Activated naive CD8-positive, alpha-beta T cell treated with anti-CD3 and anti-CD28 coated beads for 36 hours (primary cell): ENCODE measurements around the gene TRAPPC10. TPM values are rescaled to one million over a fixed set of nuclear protein-coding genes. Genes with fewer than 3 reads are reported as not detected.

Source experiments
- DNase-seq: peaks from one replicate; pipeline ENCODE4 v3.0.0; 2021
- H3K27ac Mint-ChIP-seq: one replicate; pipeline ENCODE4 v1.8.0; 2022; ENCODE audit warnings: mild to moderate bottlenecking, moderate library complexity, mixed read lengths
- H3K27me3 Mint-ChIP-seq: one replicate; pipeline ENCODE4 v1.8.0; 2022; ENCODE audit warnings: mild to moderate bottlenecking, mixed read lengths
- H3K36me3 Mint-ChIP-seq: one replicate; pipeline ENCODE4 v1.8.0; 2021; ENCODE audit warnings: mild to moderate bottlenecking, mixed read lengths
- H3K4me1 Mint-ChIP-seq: one replicate; pipeline ENCODE4 v1.8.0; 2021; ENCODE audit warnings: mixed read lengths
- H3K4me3 Mint-ChIP-seq: one replicate; pipeline ENCODE4 v1.8.0; 2022; ENCODE audit warnings: mild to moderate bottlenecking, moderate library complexity, mixed read lengths
- H3K9me3 Mint-ChIP-seq: one replicate; pipeline ENCODE4 v1.8.0; 2022; ENCODE audit warnings: mixed read lengths
- total RNA-seq, 2 experiments: library from RNA; stranded (reverse); gene quantifications; one replicate each; pipeline ENCODE4 v1.2.3, GENCODE V29; 2021

TRAPPC10 gene
- total RNA-seq, 2 experiments from 2014 or later, result 42.4 to 44.4 TPM

DNA sequence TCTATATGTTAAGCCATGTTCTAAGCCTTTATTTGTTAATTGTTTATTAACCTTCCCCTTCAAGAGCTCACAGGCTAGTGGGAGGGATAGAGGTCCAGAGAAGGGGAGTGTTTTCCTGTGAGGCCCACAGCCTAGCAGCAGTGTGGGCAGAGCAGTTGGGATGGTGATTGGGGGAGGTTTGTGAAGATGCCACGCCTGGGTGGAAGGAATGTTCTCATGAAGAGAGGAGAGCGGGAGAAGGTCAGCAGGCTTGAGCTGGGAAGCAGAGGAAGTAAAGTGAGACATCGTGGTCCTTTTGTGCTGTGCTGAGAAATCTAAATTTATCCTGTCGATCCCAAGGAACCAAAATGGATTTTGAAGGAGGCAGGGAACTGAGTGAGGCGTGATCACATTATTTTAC, 42.6 kb downstream of the TRAPPC10 start:
- Mint-ChIP-seq H3K4me3 (no peak overlapping the region), H3K36me3 (peaks cover 29% of the 10 kb centered on the region), H3K27me3 (no peaks in the 10 kb centered on the region), H3K4me1 (peaks cover 21% of the 10 kb centered on the region), H3K27ac (peak overlapping the region; percentile 16), H3K9me3 (no peaks in the 10 kb centered on the region)
- no peak for DNase-seq

DNA sequence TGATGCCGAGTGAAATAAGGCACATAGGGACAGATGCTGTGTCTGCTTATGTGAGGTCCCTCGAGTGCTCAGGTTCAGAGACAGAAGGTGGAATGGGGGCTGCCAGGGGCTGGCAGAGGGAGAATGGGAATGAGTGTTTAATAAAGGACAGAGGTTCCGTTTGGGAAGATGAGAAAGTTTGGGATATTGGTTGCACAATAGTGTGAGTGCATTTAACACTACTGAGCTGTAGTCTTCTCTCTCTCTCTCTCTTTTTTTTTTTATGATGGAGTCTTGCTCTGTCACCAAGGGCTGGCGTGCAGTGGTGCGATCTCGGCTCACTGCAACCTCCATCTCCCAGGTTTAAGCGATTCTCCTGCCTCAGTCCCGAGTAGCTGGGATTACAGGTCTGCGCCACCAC, 44.9 kb downstream of the TRAPPC10 start:
- H3K9me3 Mint-ChIP-seq, result no peaks in the 10 kb centered on the region
- DNase-seq, result no peak
- no peak overlapping the region for H3K27ac Mint-ChIP-seq
- no peaks in the 10 kb centered on the region for H3K27me3 Mint-ChIP-seq
- peaks cover 18% of the 10 kb centered on the region for H3K4me1 Mint-ChIP-seq
- H3K36me3 Mint-ChIP-seq, result peaks cover 28% of the 10 kb centered on the region
- no peak overlapping the region for H3K4me3 Mint-ChIP-seq

DNA sequence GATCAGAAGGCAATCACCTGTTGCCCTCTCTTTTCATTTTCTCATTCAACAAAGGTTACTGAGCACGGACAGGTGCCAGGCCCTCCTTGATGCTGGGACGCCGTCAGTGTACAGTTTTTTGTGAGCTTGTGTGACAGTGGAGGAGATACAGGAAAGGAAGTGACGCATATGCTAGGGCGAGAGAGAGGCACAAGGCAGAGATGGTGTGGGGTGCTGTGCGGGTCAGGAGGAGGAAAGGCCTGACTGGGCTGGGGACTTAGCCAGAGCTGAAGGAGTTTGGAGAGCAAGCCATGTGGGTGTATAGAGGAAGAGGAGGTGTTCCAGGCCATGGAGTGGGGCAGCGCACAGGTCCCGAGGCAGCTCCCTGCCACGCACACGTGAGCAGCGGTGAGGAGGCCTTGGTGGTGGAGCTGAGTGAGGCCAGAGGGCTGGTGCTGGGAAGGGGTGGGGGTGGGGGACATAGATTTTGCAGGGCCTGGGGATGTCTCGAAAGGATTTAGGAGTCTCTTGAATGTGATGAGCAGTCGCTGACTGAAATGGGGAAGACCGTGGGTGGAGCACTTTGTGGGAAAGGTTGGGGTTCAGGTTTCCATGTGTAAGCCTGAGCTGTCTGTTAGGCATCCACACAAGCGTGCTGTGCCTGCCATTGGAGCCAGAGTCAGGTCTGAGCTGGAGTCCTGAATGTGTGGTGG, 46.0 kb downstream of the TRAPPC10 start:
- Mint-ChIP-seq H3K4me1 (peaks cover 20% of the 10 kb centered on the region), H3K27ac (peak overlapping the region; percentile 69), H3K27me3 (no peaks in the 10 kb centered on the region), H3K36me3 (peaks cover 29% of the 10 kb centered on the region), H3K4me3 (peak overlapping the region; percentile 11), H3K9me3 (no peaks in the 10 kb centered on the region)
- peak; percentile 21 for DNase-seq

DNA sequence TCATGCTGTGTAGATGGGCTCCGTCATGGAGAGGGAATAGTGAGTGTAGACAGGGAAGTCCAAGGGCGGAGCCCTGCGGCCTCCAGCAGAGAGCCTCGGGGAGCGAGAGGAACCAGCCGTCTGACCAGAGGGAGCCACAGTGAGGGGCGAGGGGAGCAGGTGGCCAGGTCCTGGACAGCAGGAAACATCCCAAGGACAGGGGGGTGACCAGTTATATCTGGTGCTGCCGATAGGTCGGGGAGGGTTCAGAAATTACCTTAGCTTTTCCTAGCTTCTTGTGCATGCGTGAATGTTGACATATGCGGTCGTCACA, 46.5 kb downstream of the TRAPPC10 start:
- no peaks in the 10 kb centered on the region for H3K27me3 Mint-ChIP-seq
- H3K9me3 Mint-ChIP-seq, result no peaks in the 10 kb centered on the region
- no peak for DNase-seq
- H3K4me1 Mint-ChIP-seq, result peaks cover 25% of the 10 kb centered on the region
- H3K4me3 Mint-ChIP-seq, result no peak overlapping the region
- H3K36me3 Mint-ChIP-seq, result peaks cover 33% of the 10 kb centered on the region
- peak overlapping the region; percentile 69 for H3K27ac Mint-ChIP-seq

DNA sequence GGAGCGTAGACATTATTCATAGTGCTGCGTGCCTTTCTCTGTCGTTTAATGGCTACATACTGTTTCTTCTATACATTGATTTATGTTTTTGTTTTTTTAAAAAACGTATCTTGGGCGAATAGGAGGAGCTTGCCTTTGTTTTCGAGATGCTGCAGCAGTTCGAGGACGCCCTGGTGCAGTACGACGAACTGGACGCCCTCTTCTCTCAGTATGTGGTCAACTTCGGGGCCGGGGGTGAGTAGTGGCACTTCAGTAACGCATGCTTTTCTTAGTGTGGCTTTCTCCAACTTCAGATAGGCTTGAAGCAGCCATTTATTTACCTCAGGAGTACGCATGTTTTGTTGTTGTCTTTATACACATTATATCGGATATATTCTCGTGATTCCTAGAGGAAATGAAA, 46.9 kb downstream of the TRAPPC10 start:
- Mint-ChIP-seq H3K4me1 (peaks cover 26% of the 10 kb centered on the region), H3K9me3 (no peaks in the 10 kb centered on the region), H3K36me3 (peaks cover 33% of the 10 kb centered on the region), H3K27me3 (no peaks in the 10 kb centered on the region), H3K27ac (no peak overlapping the region), H3K4me3 (no peak overlapping the region)
- no peak for DNase-seq

DNA sequence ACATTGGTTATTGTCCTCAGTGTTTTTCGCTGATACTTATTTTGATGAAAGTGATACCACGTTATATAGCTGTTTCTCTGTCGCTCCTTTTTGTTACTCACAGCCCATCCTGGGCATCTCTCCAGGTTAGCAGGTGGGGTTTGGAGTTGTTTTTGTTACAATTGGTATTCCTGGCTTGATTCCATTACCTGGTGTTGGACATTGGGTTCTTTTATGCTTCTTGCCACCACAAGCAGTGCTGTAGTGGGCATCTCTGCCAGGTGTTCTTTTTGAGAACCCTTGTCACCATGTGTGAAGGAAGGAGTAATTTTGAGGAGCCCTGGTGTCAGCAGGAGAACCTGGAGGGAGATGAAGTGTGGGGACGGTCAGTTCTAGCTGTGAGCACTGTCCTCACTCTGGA, 47.6 kb downstream of the TRAPPC10 start:
- no peak overlapping the region for H3K4me3 Mint-ChIP-seq
- peak overlapping the region; percentile 38 for H3K27ac Mint-ChIP-seq
- H3K36me3 Mint-ChIP-seq, result peaks cover 33% of the 10 kb centered on the region
- no peaks in the 10 kb centered on the region for H3K27me3 Mint-ChIP-seq
- no peak for DNase-seq
- peaks cover 30% of the 10 kb centered on the region for H3K4me1 Mint-ChIP-seq
- H3K9me3 Mint-ChIP-seq, result no peaks in the 10 kb centered on the region

DNA sequence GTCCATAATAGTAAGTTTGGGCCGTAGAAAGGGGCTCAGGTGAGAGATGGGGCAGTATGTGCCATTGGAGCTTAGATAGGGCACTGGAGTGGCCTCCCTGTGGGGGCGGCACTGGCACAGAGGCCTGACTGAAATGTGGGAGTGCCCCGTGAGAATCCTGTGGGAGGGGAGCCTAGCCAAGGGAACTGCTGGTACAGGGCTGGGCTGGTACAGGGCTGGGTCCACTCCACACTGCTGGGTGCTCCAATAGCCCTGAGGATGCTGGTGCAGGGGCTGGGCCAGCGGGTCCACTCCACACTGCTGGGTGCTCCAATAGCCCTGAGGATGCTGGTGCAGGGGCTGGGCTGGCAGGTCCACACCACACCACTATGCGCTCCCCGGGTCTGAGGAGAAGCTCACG, 50.3 kb downstream of the TRAPPC10 start:
- Mint-ChIP-seq H3K27ac (no peak overlapping the region), H3K36me3 (peaks cover 37% of the 10 kb centered on the region), H3K4me1 (peaks cover 48% of the 10 kb centered on the region), H3K4me3 (no peak overlapping the region), H3K27me3 (no peaks in the 10 kb centered on the region), H3K9me3 (no peaks in the 10 kb centered on the region)
- DNase-seq, result no peak

DNA sequence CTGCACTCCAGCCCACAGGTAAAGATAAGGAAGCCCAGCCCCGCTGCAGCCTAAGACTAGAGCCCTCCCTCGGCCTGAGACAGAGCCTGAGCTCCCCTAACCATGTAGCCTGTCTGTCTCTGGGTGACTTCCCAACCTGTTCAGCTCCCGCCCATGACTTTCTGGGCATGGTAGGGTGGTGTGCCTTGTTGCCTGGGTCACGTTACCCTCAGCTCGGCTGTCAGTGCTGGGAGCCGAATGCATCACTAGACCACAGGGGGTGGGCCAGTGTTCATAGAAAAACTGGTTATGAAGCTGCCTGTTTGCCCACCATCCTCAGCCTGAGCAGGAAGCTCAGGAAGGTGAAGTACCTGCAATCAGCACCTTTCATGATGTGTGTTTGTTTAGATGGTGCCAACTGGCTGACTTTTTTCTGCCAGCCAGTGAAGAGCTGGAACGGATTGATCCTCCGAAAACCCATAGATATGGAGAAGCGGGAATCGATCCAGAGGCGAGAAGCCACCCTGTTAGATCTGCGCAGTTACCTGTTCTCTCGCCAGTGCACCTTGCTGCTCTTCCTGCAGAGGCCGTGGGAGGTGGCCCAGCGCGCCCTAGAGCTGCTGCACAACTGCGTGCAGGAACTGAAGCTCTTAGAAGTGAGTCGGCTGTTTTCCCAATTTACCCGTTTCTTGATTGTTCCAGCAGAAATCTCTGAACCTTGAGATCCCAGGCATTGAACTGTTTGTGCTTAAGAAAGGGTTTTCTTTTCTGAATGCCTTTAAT, 51.2 kb downstream of the TRAPPC10 start:
- peaks cover 34% of the 10 kb centered on the region for H3K36me3 Mint-ChIP-seq
- H3K4me1 Mint-ChIP-seq, result peaks cover 43% of the 10 kb centered on the region
- H3K27ac Mint-ChIP-seq, result peak overlapping the region; percentile 82
- H3K4me3 Mint-ChIP-seq, result no peak overlapping the region
- no peaks in the 10 kb centered on the region for H3K27me3 Mint-ChIP-seq
- no peak for DNase-seq
- no peaks in the 10 kb centered on the region for H3K9me3 Mint-ChIP-seq

DNA sequence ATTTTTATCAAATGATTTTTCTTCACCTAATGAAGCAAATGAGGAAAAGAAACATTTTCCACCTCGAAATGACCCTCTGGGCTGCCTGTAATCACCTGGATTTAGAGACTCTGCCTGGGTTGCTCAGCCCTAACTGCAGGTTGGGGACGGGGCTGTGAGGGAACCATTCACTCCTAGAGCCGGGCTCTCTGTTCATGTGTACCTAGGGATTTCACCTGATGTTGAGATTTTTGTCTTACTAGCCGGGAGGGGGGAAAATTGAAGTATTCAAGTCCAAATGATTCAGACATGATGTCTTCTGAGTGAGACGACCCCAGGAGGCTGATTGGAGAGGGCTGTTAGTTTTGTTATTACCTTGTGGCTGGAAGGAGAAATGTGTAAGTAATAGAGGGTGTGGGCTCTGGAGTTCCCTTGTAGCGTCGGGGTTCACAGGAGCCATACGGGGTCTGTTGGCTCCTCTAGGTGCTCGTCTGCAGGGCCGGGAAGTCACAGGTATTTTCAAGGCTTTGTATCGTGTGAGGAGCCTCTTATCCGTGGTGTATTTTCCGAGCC, 52.8 kb downstream of the TRAPPC10 start:
- no peak for DNase-seq
- peaks cover 41% of the 10 kb centered on the region for H3K4me1 Mint-ChIP-seq
- H3K27ac Mint-ChIP-seq, result peak overlapping the region; percentile 93
- peaks cover 22% of the 10 kb centered on the region for H3K36me3 Mint-ChIP-seq
- peak overlapping the region; percentile 65 for H3K4me3 Mint-ChIP-seq
- H3K27me3 Mint-ChIP-seq, result no peaks in the 10 kb centered on the region
- H3K9me3 Mint-ChIP-seq, result no peaks in the 10 kb centered on the region

DNA sequence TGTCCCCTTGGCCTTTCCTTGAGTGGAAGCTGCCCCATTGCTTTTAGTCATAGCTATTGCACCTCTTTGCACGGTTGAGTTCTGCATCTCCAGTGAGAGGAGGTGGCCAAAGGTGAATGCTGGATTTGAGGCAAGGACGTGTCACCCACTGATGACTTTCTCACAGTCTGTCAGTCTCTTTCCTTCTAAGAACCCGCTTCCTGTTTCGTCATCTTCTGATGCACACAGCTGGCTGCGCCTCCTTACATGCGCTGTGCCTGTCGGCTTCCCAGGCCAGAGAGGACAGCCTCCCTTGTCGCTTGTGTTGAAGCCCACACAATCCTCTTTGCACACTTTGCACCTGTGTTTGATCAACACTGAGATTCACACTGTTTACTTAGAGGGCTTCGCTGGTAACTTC, 53.3 kb downstream of the TRAPPC10 start:
- H3K27ac Mint-ChIP-seq, result peak overlapping the region; percentile 93
- no peaks in the 10 kb centered on the region for H3K9me3 Mint-ChIP-seq
- H3K27me3 Mint-ChIP-seq, result no peaks in the 10 kb centered on the region
- DNase-seq, result peak; percentile 74
- H3K36me3 Mint-ChIP-seq, result peaks cover 22% of the 10 kb centered on the region
- peaks cover 41% of the 10 kb centered on the region for H3K4me1 Mint-ChIP-seq
- peak overlapping the region; percentile 65 for H3K4me3 Mint-ChIP-seq

DNA sequence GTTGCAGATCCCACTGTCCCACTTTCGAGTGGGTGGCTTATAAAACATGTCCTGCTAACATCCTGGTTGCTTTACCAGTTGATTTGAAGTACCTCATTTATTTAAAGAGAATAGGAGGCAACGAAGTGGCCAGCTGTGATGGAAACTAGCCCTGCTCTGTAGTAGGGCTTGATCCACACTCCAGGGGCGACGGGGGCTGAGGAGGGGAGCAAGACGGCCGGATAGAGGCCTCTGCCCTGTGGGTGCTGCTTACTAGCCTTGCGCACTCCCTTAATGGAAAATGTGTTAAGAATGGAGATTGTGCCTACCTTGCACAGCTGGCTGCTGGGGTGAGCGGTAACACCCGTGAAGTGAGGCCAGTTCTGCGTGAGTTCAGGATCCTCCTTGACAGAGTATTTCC, 54.0 kb downstream of the TRAPPC10 start:
- no peaks in the 10 kb centered on the region for H3K9me3 Mint-ChIP-seq
- H3K4me3 Mint-ChIP-seq, result peak overlapping the region; percentile 65
- peak overlapping the region; percentile 93 for H3K27ac Mint-ChIP-seq
- no peaks in the 10 kb centered on the region for H3K27me3 Mint-ChIP-seq
- H3K4me1 Mint-ChIP-seq, result peaks cover 41% of the 10 kb centered on the region
- DNase-seq, result no peak
- H3K36me3 Mint-ChIP-seq, result peaks cover 22% of the 10 kb centered on the region

DNA sequence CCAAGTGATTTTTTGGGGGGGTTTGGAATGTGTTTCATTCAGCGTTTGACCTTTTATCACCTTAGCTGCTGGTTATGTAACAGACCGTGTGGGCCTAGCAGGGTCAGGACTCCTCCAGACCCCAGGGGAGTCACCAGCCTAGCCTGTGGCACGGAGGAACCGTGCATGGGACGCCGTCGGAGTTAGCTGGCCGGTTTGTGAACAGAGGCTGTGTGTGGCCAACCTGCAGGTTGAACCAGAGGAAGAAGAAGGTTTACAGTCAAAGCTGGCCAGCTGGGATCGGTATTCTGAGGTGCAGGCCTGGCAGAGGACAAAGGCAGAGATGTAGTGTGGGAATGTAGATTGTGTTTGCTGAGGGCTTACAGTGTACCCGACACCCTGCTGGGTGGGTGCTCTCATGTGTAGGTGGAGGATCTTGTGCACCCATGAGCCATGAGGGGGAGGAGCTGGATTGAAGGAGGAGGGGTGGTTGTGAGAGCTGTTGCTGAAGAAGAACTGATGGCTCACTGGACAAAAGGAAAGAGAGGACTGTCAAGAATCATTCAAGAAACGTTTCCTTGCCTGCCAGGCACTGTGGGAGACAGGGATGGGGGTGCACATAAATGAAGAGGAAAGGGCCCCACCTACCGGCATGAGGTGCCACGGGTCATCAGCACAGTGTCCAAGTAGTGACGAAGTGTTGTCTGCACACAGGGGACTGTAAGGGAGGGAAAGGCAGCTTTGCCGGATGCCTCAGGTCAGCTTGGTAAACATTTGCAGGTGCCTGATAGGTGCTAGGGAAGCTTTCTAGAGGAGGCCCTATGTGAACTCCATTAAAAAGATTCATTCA, 55.1 kb downstream of the TRAPPC10 start:
- H3K4me1 Mint-ChIP-seq, result peaks cover 40% of the 10 kb centered on the region
- peak overlapping the region; percentile 57 for H3K27ac Mint-ChIP-seq
- no peak for DNase-seq
- H3K27me3 Mint-ChIP-seq, result no peaks in the 10 kb centered on the region
- H3K9me3 Mint-ChIP-seq, result no peaks in the 10 kb centered on the region
- H3K36me3 Mint-ChIP-seq, result peaks cover 22% of the 10 kb centered on the region
- no peak overlapping the region for H3K4me3 Mint-ChIP-seq

DNA sequence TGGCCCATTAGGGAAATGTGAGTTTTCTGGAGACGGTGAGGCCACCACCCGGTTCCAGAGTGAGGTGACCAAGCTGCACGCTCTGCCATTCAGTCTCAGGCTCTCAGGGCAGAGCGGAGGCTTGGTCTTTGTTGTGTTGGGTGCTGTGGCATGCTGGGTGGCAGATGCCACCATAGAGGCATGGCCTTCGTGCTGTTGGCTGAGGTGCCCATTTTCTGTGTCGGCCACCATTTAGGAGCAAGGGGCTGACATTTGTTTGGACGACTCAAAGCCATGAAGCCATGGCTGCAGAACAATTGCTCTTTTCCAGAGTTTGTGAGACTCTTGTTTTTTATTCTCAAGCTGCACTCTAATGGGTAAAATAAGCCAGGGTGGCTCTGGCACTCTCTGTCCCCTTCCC, 58.3 kb downstream of the TRAPPC10 start:
- Mint-ChIP-seq H3K9me3 (no peaks in the 10 kb centered on the region), H3K4me3 (no peak overlapping the region), H3K27me3 (no peaks in the 10 kb centered on the region), H3K4me1 (peaks cover 30% of the 10 kb centered on the region), H3K36me3 (peaks cover 25% of the 10 kb centered on the region), H3K27ac (no peak overlapping the region)
- DNase-seq, result no peak

DNA sequence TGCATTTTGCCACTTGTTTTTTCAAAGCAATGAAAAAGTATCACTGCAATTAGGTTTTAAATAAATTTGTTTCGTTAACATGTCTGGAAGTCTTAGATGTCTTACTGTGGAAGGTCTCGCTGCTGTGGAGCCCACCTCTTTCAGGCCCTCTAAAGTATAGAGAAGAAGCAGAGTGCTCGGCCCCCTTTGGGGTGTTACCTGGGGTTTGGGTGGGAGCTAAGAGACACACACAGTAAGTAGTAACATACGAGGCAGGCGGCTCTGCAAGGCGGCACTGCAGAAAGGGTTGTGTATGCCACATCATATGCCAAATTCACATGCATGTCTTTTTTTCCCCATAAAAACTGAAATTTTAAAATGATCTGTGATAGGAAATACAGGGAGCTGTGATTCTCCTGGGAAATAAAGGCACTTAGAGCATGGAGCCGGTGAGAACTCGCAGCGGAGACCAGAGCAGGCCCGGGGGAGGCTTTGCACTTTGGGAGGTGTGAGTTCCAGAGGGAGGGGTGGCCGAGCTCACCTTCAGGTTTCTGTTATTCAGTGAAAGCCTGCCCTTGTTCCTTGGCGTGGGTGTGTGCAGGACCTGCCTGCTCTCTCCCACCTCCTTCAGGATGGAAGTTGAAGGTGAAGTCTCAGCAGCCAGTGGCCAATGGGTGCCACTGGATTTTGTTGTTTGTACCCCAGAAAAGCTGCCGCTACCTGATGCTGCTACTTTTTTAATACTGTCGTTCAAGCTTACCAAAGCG, 59.4 kb downstream of the TRAPPC10 start:
- Mint-ChIP-seq H3K27me3 (no peaks in the 10 kb centered on the region), H3K27ac (no peak overlapping the region), H3K9me3 (no peaks in the 10 kb centered on the region), H3K4me3 (no peak overlapping the region), H3K4me1 (peaks cover 25% of the 10 kb centered on the region), H3K36me3 (peaks cover 22% of the 10 kb centered on the region)
- DNase-seq, result no peak
